ENCODE measurements around the gene SAMD11.

GRCh38 chr1:941588-942383, 18.1 kb downstream of the SAMD11 start:
- no peak for TF ChIP-seq CTCF (IDR thresholded peaks at IDR 0.05)
- TF ChIP-seq POLR2A (IDR thresholded peaks at IDR 0.05; ENCODE audit: low read length) = 0 out of 2 replicates have a peak, but pooled peaks have one; percentile 19
- TF ChIP-seq MAZ (IDR thresholded peaks at IDR 0.05; ENCODE audit: borderline replicate concordance, low read depth, low read length) = no peak
- peak; percentile 54 for TF ChIP-seq MAX (IDR thresholded peaks at IDR 0.05)
